Stimulated activated CD4-positive, alpha-beta T cell treated with anti-CD3 and anti-CD28 coated beads, Interleukin-15, amount 100 ng/mL, for 48 hours (primary cell): ENCODE results near the gene NUS1.
"Not testable (repeated sequence)": the region's sequence is repeated elsewhere in the genome, so short reads cannot be mapped to it uniquely, and the experiment has no call there.

ENCODE experiments used
- DNase-seq, 2 donors: peaks; one replicate each; pipeline ENCODE4 v3.0.0-alpha.2; 2020; ENCODE audit warnings: low read depth in 2 of 2

Gene NUS1

DNA sequence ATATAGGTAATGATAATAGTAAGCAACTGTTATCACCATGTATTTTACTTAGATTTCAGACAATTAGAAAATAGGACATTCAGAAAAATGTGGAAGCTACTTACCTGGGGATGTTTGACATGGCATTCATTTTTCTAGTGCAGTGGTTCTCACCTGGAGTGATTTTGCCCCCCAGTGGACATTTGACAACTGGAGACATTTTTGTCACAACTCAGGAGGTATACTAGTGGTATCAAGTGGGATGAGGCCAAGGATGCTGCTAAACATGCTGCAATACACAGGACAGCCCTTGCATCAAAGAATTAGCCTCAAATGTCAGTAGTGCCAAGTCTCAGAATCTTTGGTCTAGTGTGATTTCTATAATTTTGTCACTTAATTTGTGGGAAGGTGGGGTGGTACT is 36.1 kb downstream of the NUS1 start:
- no peak for DNase-seq

DNA sequence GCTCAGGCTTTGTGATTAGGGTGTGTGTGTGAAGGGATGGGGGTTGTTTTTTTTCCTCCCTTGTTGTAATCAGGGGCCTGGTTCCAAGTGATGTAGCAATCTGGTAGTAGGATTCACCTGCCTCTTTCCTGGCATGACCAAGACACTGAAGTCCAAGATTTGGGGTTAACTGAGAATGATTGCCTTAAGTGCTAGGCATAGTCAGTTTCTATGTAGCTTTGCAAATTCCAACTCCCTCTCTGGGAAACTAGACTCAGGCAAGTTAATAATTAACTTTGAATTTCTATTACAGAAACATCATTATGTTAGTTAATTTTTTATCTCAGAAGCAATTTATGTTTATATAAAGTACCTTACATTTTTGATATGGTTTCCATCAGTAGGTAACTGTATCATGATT is 43.6 kb downstream of the NUS1 start:
- no peak for DNase-seq

DNA sequence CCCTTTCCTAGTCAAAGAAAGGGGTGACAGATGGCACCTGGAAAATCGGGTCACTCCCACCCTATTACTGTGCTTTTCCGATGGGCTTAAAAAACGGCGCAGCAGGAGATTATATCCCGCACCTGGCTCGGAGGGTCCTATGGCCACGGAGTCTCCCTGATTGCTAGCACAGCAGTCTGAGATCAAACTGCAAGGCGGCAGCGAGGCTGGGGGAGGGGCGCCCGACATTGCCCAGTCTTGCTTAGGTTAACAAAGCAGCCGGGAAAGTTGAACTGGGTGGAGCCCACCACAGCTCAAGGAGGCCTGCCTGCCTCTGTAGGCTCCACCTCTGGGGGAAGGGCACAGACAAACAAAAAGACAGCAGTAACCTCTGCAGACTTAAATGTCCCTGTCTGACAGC is 46.3 kb downstream of the NUS1 start:
- not testable (repeated sequence) for DNase-seq

DNA sequence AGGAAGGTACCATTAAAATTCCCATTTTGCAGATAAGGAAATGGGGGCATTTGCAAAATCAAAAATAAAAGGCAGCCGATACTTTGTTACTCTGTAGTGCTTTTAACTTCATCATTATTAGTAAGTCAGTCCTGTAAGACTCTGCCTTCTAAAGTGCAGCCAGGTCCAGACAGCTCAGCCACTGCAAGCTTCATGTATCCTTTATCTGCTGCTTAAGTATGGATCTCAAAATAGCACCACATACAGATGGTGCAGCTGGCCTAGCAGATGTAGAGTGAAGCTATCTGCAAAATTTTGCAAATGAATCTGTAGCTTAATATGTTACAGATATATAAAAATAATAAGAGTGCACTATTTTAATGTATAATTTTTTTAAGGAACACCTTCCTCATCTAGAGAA is 53.4 kb downstream of the NUS1 start:
- DNase-seq: no peak

DNA sequence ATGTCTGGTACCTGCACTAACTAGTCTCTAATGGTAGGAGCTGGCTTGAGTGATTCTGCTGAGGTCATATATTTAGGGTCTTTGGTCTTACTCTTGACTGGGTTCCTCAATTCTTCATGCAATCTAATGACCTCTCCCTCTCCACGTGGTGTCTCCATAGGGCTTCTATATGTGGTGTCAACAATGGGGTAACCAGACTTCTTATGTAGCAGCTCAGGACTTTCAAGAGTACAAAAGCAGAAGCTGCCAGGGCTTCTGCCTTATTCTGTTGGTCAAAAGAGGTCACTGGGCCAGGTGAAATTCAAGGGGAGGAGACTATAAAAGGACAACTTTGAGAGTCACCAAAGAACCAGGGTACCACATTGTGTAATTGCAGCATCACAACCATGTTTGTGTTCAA is 54.3 kb downstream of the NUS1 start:
- DNase-seq: no peak

- no peak for DNase-seq
Observed at GRCh38 chr6:117733341-117733740, 58.1 kb downstream of the NUS1 start.

GRCh38 chr6:117739869-117740268 is 64.6 kb downstream of the NUS1 start:
- DNase-seq: no peak

DNA sequence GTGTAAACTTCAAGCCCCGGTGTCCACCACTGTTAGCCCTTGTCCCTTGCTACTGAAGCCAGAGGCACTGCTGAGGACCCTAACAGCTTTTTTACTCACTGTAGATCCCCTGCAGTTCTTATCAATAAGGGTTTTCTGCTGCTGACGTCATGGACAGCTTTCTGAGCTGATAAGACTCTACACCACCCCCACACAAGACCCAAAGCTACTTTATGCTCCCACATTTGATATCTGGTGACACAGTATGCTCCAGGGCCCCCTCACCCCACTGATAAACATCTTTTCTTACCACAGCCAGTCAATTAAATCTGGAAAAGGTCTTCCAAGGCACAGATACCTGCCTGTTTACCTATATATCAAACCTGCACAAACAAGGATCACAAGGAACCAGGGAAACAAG is 65.3 kb downstream of the NUS1 start:
- no peak for DNase-seq

- DNase-seq: not testable (repeated sequence)
Observed at GRCh38 chr6:117750675-117751074, 75.4 kb downstream of the NUS1 start.
